ENCODE results near the gene PTPRM. TPM values are rescaled to one million over a fixed set of nuclear protein-coding genes. Genes with fewer than 3 reads are reported as not detected.

PTPRM gene
- total RNA-seq, 1 experiment from 2014 or later = 6.2 TPM

GRCh38 chr18:8350628-8351027 is 783.5 kb downstream of the PTPRM start:
- Histone ChIP-seq H4K20me1 (ENCODE audit: control insufficient read depth, insufficient read depth, insufficient read length) (no peaks in the 10 kb centered on the region), H4K8ac (replicated peaks; ENCODE audit: insufficient read length, low read depth, low read length) (no peak overlapping the region), H2BK5ac (ENCODE audit: insufficient read length, low read length) (no peak overlapping the region), H3K4ac (ENCODE audit: low read depth, low read length) (no peak overlapping the region), H3K27me3 (ENCODE audit: insufficient read depth, low read length) (no peaks in the 10 kb centered on the region), H2BK15ac (ENCODE audit: low read depth, low read length) (no peak overlapping the region), H3K9me3 (ENCODE audit: control insufficient read depth, low read depth, low read length) (no peaks in the 10 kb centered on the region), H4K91ac (ENCODE audit: insufficient read length, low read depth, low read length) (no peak overlapping the region), H2AFZ (ENCODE audit: low read length) (no peak overlapping the region), H3K9ac (ENCODE audit: extremely low read depth, insufficient read length, low read length) (no peak overlapping the region), H3K14ac (ENCODE audit: insufficient read depth, low read length) (no peak overlapping the region), H3K79me2 (ENCODE audit: insufficient read depth, low read length) (no peaks in the 10 kb centered on the region), H2BK120ac (ENCODE audit: low read depth, low read length, poor library complexity, severe bottlenecking) (no peak overlapping the region), H2BK12ac (ENCODE audit: insufficient read length, low read depth, low read length) (no peak overlapping the region), H3K27ac (ENCODE audit: insufficient read length, low read depth, low read length) (no peak overlapping the region), H3K4me1 (ENCODE audit: insufficient read depth, low read length) (no peaks in the 10 kb centered on the region), H3K18ac (ENCODE audit: insufficient read length, low read depth, low read length) (no peak overlapping the region), H3K56ac (ENCODE audit: insufficient read length, low read depth, low read length) (no peak overlapping the region), H3K4me2 (ENCODE audit: insufficient read depth, insufficient read length, low read length) (no peak overlapping the region), H3K79me1 (ENCODE audit: insufficient read depth, low read depth, low read length, poor library complexity, severe bottlenecking) (no peaks in the 10 kb centered on the region), H2BK20ac (ENCODE audit: low read depth, low read length, poor library complexity, severe bottlenecking) (no peak overlapping the region), H4K5ac (ENCODE audit: insufficient read length, low read depth, low read length) (no peak overlapping the region), H3T11ph (ENCODE audit: low read length) (no peak overlapping the region), H3K23me2 (ENCODE audit: insufficient read length, low read depth, low read length, poor library complexity, severe bottlenecking) (no peaks in the 10 kb centered on the region), H2AK5ac (ENCODE audit: insufficient read length, low read length) (no peak overlapping the region), H3K23ac (ENCODE audit: insufficient read length, low read depth, low read length) (no peak overlapping the region)
- Mint-ChIP-seq H3K9me3 (peaks cover 7% of the 10 kb centered on the region in 2 experiments; a peak in 2 of 5 replicates), H3K4me3 (no peak overlapping the region), H3K27ac (no peak overlapping the region), H3K27me3 (ENCODE audit: low read depth) (no peaks in the 10 kb centered on the region), H3K36me3 (ENCODE audit: insufficient read depth in 1 of 3, low read depth in 3 of 3) (peaks cover 0 to 5% (median 3%) of the 10 kb centered on the region in 3 experiments; a peak in 2 of 7 replicates), H3K4me1 (no peaks in the 10 kb centered on the region)
- WGBS (ENCODE audit: extremely low coverage, insufficient read length, low lambda C conversion rate) = no CpG with 5 or more reads among the region's 5 CpGs
- DNase-seq = no peak
- TF ChIP-seq CTCF (conservative IDR thresholded peaks at IDR 0.05) = no peak
